Measurements from ENCODE around the gene PRLR. TPM values are rescaled to one million over a fixed set of nuclear protein-coding genes. Genes with fewer than 3 reads are reported as not detected.

Gene PRLR
- total RNA-seq, 1 experiment from 2014 or later, result 0.96 TPM

DNA sequence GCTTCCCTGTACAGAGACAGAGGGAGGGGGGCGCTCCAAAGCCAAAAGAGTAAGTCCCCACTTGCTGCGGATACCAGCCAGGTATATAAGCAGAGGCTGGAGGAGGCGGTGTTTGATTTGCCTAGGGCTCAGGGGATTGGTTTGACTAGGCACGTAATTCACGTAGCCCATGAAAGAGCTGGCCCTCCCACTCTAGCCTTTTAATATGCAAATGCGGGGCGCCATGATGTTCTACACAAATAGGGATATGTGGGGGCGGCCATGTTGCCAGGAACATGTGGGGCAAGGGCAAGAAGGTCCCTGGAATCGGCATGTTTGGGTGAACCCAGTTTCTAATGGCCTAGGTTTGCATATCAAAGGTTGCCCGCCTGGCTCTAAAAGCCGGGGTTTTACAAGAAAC, 3.3 kb upstream of the PRLR start:
- no peak for DNase-seq (ENCODE audit: low read depth)

DNA sequence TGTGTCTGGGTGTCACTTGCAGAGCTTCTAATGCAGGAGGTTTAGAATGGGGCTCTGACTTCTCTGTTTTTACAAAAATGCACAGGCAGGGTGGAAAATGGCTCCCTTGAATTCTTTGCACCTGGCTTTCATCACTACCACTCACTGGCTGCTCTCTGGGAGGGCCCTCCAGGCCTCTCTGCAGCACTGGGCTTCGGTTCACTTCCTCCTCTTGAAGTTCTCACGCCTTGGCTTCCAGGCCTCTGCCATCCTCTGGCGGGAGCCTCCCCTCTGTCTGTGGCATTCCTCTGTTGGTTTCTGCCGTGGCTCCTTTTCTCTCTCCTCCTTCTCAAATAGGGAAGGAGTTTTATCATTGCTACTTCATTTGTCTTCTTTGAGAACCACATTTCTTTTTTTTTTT, 2.8 kb upstream of the PRLR start:
- no peak for DNase-seq (ENCODE audit: low read depth)

DNA sequence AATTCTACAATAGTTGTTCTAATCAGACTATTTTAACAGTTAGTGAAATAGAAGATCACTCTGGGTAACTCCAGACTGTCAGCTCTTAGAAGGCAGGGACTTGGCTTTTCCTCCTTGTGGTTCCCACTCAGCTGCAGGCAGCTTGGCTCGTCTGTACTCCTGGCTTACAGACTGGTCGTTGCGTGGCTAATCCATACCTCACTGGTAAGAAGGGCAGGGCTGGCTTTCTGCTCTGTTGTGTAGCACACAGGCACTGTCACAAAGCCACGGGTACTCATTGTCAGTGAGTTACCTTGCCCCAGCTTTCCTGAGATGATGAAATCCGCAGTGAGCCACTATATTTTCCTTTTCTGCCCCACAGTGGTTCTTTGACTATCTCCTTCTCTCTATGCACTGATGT, 1.8 kb upstream of the PRLR start:
- DNase-seq (ENCODE audit: low read depth), result no peak

DNA sequence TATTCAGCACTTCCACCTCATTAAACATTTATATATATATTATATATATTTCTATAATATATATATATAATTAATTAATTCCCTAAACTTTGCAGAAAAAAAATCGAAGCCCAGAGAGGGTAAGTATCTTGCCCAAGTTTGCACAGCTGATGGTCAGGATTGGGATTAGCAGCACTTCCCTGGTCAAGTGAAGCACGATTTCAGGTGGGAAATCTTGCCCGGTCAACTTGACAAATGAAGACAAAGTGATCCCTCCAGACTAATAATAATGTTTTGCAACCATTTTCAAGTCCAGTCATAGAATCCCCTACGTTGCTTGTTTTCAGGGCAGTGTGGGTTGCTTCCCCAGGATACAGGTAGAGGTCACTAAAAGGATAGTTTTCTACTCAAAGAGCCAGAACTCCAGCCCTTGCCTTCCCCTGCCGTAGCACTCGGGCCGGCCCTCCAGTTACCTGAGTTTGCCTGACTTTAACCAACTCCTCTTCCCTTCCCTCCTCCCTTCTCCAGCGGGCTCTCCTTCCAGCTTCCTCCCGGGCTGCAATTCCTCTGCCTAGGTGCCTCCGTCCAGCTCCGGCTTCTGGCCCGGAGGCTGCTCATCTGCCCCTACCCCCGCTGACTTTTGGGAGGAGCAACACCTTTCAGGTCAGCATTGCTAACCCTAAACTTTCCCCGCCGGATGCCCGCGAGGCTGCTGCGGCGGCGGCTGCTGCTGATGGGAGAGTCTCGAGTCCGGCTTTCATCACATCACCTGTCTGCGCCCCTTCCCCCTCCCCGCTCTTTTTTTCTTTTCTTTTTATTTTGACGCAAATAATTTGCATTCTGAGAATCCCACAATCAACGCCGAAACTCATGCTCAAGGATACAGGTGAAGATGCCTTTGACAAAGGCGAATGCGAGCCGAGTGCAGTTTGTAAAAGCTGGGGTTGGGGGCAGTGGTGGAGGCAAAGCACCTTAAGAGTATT, 930 bp downstream of the PRLR start:
- peak; percentile 59 for DNase-seq (ENCODE audit: low read depth)

DNA sequence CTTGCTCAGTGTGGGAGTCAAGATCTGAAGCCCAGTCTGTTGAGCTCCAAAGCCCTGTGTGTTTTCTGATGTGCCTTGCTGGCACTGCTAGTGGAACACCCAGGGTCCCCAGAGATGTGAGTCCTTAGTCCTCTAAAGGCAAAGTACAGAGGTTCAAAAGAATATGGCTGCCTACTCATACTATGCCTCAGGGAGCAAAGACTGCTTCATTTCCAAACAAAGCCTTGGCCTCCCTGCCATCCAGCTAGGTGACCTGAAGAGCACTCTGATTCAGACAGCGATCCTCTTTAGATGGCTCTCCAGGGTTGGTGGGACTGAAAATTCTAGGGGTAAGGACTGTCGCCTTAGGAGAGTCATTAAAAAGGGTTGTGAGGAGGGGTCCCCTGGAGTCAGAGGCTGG, 2.0 kb downstream of the PRLR start:
- no peak for DNase-seq (ENCODE audit: low read depth)

DNA sequence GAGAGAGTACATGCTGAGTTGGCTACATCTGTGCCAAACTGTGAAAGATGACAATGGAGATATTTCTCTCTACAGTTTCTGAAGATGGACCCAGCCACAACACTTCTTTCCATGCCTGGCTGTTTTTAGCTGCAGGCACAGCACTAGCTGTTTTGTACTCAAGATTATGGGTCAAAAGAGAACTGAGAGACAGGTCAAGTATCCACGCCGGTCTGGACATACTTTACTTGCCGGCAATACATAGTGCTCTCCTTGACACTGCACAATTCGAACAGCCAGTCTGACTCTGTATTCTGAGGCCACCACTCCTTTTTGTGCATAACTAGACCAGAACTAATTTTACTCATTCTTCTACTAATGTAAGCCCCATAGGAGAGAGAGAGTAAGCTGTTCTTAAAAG, 2.6 kb downstream of the PRLR start:
- DNase-seq (ENCODE audit: low read depth), result no peak

DNA sequence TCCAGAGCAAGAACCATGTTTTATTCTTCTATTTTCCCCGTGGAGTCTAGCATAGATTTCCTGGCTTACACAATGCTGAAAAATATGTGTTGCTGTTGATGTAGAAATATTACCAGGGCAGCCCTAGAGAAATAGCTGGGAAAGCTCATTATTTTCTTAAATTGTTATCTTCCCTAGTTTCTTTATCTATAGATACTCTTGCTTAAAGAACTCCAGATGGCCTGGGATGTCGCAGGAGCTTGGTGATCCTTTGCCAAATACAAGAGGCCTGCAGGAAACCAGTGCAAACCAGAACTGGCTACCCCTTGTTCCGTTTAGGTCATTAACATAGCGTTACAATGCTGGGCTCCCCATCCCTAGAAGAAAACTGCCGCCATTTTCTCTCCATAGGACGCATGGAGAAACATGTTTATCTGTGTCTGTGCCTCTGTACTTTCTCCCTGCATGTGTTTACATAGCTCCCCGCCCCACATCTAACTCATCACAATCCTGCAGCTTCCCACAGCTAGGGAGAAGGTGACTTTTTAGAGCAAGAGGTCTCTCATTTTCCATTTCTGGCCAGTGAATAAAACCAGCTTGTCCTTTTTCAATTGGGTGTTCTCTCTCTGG, 6.4 kb downstream of the PRLR start:
- no peak for DNase-seq (ENCODE audit: low read depth)

DNA sequence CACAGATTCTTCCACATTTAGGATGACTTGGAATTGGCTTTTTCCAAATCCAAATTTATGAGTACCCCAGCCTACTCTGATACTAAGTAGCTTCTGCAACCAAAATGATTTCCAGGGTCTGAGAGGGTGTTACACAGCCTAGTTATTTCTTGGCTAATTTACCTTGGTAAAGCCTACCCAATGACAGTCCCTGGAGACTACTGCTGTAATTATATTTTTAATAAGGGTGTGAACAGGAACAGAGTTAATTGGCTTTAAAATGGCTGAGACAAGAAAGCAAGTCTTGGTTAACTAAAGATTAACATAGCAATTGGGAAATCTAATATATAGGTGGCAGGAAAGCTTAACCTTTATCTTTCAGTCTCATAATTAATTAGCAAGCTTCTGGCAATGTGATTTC, 9.3 kb downstream of the PRLR start:
- DNase-seq (ENCODE audit: low read depth), result no peak

DNA sequence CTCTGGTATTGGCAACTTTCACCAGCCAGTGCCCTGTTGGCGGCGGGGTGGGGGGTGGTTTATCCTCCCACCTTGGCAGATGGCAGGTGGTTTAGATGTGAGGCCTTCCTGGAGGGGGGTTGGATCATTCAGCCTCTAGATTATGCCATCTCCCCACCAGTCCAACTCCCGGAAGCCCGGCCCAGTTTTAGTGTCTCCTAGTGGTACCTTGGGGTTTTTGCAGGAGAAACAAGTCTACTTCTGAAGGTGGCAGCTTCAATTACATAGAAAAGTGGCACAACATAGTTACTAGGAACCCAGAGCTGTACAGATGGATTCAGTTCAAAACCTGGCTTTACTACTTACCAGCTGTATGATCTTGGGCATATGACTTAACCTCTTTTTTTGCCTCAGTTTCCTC, 11.3 kb downstream of the PRLR start:
- DNase-seq (ENCODE audit: low read depth), result no peak

DNA sequence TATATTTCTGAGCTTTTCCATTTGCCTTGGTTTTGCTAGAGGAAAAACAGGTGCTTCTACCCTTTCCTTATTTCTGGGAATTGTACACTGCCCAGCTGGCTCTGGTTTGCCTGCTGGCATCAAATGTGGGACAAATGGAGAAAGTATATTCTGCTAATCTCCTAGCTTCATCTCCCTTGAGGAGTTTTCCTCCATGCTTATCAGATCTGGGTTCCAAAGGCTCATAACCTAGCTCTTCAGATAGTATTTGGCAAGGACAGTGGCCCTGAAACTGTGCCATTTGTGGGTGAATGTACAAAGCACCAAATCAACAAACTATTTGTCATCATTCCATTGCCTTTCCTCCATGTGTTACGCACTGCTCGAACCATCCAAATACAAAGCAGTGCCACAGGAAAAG, 16.2 kb downstream of the PRLR start:
- DNase-seq (ENCODE audit: low read depth), result peak; percentile 44

DNA sequence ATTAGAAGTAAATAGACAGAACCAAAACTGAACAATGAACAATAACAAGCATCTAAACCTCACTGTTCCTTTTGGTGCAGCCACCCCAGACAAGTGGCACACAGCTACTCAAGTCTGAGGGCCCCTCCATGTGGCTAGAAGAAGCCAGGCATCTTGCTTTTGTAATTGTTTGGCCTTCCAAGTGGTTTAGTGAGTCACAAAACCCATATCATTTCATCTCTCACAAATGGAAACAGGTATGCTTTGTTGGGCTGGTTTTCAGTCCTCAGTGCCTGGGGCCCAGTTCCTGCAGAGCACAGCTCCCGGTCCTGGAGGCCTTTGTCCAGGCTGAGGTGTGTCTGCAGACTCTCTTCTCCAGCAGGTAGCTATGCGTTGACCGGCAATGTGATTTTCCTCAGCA, 16.7 kb downstream of the PRLR start:
- DNase-seq (ENCODE audit: low read depth), result peak; percentile 72

DNA sequence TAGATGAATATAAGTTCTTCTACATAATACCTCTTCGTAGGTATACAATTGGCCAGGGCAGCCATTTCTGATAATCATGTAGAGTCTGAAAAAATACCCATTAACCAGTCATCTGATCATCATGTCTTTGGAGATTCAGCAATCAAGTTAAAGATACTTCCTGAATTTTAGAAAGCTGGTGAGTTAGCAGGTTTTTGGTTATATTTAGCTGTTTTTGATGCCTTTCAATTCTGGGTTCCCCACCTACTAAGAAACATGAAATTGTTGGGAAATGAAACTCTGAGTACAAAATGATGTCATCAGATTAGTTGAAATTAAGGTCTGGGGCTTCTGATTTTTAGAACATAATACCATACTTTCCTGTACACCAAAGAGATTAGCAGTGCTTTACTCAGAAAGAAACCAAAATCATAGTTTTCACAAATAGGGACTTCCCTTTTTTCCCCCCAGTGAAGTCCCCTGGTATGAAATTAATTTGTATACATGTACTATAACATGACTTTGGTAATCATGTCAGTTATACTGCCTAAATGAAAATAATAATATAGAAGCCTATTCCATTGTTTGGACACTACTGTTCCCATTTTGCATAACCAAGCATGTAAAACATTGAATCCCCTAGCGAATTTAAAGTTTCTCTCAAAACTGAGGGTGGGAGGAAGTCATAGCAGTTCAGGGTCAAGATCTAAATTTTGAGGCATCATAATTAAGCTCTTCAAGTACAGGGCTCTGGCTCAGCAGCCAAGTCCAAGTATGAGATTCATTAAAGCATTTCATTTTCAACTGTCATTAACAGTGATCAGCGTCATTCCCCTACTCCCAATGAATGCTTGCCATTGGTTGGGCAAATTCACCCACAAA, 17.9 kb downstream of the PRLR start:
- no peak for DNase-seq (ENCODE audit: low read depth)

DNA sequence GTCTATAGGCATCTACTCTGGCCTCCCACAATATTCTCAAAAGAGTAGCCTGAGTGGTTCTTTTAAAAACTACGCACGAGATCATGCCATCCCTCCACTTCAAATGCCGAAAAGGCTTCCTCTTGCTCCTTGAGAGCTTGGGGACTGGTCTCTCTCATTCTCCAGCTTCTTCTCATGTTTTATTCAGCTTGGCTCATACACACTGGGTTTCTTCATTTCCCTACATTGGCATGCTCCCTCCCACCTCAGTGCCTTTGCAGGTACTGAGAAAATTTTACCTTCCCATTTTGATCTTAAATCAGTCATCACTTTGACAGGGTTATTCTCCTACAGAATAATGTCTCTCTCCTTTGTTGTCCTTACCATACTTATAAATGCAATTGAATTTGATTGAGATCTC, 20.4 kb downstream of the PRLR start:
- no peak for DNase-seq (ENCODE audit: low read depth)

DNA sequence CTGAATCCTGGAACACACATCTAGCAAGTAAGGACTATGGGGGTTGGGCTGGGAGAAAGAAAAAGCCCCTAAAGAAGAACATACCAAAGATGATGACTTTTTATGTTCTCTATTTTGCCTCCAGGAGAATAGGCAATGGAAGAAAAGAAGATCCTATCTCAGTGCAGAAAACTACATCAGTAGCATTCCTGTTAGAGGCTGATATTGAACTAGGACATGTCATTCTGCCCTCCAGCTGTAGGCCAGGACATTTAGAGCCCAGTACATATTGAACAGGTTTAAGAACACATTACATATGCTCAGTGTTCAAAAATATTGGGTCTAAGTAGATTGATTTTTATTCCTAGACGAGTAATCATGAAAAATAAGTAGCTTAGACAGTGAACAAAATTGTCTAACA, 24.7 kb downstream of the PRLR start:
- DNase-seq (ENCODE audit: low read depth), result no peak

DNA sequence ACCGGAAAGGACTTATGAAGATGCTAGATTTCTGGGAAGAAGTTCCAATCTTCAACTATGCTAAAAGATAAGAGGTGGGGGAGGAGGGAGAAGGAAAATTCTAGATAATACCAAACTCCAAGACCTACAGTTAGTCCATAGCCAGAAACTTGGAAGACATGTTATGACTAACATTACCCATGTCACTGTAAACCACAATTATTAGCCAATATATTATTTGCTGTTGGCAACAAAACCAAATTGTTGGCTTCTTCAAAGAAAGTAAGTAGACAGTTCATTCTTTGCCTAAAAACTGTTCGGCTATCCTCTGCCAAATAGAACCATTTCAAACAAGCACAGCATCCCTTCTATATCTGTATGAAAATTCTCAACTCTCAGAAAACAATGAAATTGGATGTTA, 25.1 kb downstream of the PRLR start:
- DNase-seq (ENCODE audit: low read depth), result peak; percentile 47

DNA sequence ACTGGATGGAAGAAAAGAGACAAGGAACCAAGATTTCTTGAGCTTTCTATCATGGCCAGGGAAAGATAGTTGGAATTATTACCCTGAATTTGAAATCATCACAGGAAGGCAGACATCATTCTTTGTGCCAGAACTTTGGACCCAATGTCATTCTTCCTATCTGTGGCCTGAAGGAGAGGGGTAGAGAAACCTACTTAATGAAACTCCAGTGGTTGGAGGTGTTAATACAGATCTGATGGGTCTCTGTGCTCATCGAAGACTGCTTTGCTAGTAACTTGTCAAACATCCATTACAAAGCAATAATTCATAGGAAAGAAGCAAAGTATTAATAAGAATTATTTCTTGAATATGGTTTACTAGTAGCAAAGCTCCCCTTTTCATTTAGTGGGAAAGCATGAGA, 26.9 kb downstream of the PRLR start:
- no peak for DNase-seq (ENCODE audit: low read depth)

DNA sequence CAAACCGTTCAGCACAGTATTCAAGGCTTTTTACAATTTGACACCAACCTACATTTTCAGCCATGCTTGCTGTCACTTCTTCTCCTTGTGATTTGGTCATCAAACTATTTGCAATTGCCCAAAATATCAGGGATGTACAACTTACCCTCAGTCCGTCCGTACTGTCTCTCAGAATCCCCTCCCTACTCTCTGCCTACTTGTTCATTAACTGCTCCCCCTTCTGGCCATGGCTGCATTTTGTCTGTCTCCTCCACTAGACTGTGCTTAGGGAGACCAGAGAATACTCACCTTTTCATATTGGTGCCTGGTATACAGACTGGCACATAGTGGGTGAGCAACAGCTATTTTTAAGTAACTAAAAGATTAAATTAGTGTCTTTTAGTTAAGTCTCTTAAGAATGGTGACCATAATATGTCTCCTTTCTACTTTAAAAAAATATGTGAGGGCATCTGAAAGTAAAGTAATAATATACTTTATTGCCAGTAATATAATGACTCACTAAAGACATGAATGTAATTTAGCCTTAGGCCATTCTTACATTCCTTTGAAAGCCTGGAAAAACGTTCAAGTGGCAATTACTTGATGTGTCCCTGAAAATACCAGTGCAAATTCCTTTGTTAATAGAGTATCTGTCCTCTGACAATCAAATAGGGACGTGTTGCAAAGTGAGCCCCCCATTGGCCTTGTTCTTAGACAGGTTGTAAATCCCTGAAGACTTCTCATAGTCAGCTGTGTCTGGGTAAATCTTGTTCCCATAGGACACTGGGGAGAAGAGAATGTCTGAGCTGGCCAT, 27.8 kb downstream of the PRLR start:
- peak; percentile 81 for DNase-seq (ENCODE audit: low read depth)

DNA sequence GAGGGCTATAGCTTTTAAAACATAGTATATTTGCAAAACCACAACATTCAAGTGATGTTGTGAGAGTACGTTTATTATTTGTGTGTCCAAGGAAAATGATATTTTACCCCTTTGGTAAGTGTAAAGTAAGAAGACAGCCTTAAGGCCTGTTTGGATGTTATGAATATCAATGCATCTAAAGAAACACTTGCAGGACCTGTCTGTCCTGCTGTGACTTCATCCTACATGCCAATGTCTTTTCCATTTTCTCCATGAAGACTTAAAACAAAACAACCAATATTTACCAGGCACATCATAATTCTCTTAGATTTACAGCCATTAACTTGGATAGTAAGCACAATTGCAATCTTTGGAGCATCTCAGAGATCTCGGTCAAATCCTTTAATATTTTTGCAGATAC, 29.0 kb downstream of the PRLR start:
- DNase-seq (ENCODE audit: low read depth), result no peak

DNA sequence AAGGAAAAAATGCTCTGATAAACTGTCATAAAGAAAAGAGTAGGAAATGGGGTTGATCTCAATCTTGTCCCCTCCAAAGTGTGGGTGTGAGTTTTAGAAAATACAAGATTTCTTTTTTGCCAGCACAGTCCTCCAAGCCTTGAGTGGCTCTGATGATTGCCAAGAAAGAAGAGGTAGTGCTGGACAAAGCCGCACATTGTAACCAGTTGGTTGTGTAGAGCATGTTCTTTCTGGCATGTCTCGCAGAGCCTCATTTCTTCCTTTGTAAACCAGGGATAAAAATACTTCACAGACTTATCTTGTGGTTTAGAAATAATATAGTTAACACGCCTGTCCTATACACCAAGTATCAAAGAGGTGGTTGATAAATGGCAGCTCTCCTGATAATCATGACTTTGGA, 30.4 kb downstream of the PRLR start:
- DNase-seq (ENCODE audit: low read depth), result no peak

DNA sequence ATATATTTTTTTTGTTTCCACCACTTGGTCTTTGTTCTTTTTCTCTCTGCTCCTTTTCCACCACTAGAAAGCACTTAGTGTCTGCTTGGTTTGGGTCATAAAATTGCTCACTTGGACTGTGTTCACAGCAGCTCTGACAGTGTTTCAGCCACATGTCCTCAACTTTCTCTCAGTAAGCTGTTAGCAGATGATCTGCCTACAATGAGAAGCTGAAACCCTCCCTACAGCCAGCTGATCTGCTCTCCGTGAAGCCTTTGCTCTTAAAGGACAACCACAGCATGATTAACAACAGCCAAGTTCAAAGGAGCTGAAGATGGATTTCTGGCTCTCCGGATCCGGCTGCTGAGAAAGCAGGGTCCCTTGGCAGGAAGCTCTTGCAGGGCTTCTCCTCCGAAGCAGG, 31.6 kb downstream of the PRLR start:
- DNase-seq (ENCODE audit: low read depth), result peak; percentile 43

DNA sequence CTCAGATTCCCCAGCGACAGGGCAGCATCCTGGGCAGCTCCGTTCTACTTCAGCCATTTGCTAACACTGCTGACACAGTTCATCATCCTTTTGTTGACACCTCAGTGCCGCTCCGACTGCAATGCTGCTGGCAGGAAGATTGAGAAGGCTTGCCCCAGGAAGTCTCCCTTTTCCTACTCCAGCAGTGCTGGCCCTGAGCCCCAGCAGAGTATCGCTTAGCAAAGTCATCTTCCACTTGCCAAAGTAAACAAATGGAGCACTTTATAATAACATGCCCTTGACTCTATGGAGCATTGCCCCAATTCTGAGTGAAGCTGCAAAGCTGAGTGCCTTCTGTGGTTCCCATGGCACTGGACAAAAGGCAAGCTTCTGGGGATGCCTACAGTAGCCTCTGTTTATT, 32.2 kb downstream of the PRLR start:
- peak; percentile 91 for DNase-seq (ENCODE audit: low read depth)

DNA sequence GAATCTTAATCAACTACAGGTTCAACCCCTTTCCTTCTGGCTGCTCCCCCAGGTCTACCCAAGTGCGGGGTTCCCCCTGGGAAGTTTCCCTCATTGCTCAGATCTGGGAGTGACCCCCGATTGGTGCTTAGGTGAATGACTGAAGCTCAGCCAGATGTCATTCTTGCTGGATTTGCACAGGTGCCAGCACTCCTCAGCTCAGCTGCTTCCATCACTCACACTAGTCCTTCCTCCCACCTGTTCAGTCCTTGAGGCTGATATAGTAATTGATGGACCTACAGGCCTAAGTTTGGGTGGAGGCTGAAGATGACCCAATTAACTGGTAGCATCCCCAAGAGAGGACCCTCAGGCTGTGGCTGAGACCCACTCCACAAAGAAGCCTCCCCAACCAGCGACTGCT, 32.9 kb downstream of the PRLR start:
- DNase-seq (ENCODE audit: low read depth), result no peak
